ENCODE data around the gene NR5A1.

Gene NR5A1

GRCh38 chr9:124498040-124498439 lies 9.2 kb downstream of the NR5A1 start:
- FAIRE-seq, result no peak

- FAIRE-seq, result no peak
These were observed 9.8 kb downstream of the NR5A1 start for GRCh38 chr9:124497441-124497840.

GRCh38 chr9:124496463-124496862 lies 10.7 kb downstream of the NR5A1 start:
- no peak for FAIRE-seq

- FAIRE-seq, result no peak
These were observed 11.1 kb downstream of the NR5A1 start for GRCh38 chr9:124496075-124496449.

GRCh38 chr9:124495126-124496074 lies 11.8 kb downstream of the NR5A1 start:
- FAIRE-seq, result no peak

- no peak for FAIRE-seq
These were observed 13.3 kb downstream of the NR5A1 start for GRCh38 chr9:124493794-124494479.

- FAIRE-seq, result no peak
These were observed 14.0 kb downstream of the NR5A1 start for GRCh38 chr9:124493218-124493617.

GRCh38 chr9:124492818-124493217 lies 14.4 kb downstream of the NR5A1 start:
- FAIRE-seq, result no peak

GRCh38 chr9:124491049-124491975 lies 15.9 kb downstream of the NR5A1 start:
- FAIRE-seq, result no peak

- FAIRE-seq, result no peak
These were observed 17.2 kb downstream of the NR5A1 start for GRCh38 chr9:124490004-124490403.

- FAIRE-seq, result no peak
These were observed 18.0 kb downstream of the NR5A1 start for GRCh38 chr9:124489222-124489621.

GRCh38 chr9:124488641-124489210 lies 18.5 kb downstream of the NR5A1 start:
- FAIRE-seq, result no peak

GRCh38 chr9:124487260-124488182 lies 19.7 kb downstream of the NR5A1 start:
- no peak for FAIRE-seq

GRCh38 chr9:124486778-124487259 lies 20.4 kb downstream of the NR5A1 start:
- no peak for FAIRE-seq

- FAIRE-seq, result no peak
These were observed 21.3 kb downstream of the NR5A1 start for GRCh38 chr9:124485936-124486335.

- no peak for FAIRE-seq
These were observed 22.0 kb downstream of the NR5A1 start for GRCh38 chr9:124485201-124485600.

- FAIRE-seq, result no peak
These were observed 23.7 kb downstream of the NR5A1 start for GRCh38 chr9:124483481-124483880.

GRCh38 chr9:124482431-124483031 lies 24.7 kb downstream of the NR5A1 start:
- no peak for FAIRE-seq

GRCh38 chr9:124481115-124481514 lies 26.1 kb downstream of the NR5A1 start:
- FAIRE-seq, result no peak

GRCh38 chr9:124480621-124480981 lies 26.6 kb downstream of the NR5A1 start:
- no peak for FAIRE-seq

Data from A204.1 (cell line).